HT1080 (cell line): ENCODE data around the gene UBAP1. TPM values are rescaled to one million over a fixed set of nuclear protein-coding genes. Genes with fewer than 3 reads are reported as not detected.
"Not testable (repeated sequence)": the region's sequence is repeated elsewhere in the genome, so short reads cannot be mapped to it uniquely, and the experiment has no call there.

Experiments
- DNase-seq: peaks from one replicate; pipeline ENCODE4 v3.0.0-alpha.2; 2015; ENCODE audit warnings: low read depth
- total RNA-seq: library from RNA; depleted of rRNA; stranded (reverse); fragments of >200 nt; shearing (Covaris generic); gene quantifications from 2 replicates; pipeline ENCODE4 v1.2.3, GENCODE V29; 2014

Gene UBAP1
- total RNA-seq, 1 experiment from 2014 or later: 28.5 TPM

DNA sequence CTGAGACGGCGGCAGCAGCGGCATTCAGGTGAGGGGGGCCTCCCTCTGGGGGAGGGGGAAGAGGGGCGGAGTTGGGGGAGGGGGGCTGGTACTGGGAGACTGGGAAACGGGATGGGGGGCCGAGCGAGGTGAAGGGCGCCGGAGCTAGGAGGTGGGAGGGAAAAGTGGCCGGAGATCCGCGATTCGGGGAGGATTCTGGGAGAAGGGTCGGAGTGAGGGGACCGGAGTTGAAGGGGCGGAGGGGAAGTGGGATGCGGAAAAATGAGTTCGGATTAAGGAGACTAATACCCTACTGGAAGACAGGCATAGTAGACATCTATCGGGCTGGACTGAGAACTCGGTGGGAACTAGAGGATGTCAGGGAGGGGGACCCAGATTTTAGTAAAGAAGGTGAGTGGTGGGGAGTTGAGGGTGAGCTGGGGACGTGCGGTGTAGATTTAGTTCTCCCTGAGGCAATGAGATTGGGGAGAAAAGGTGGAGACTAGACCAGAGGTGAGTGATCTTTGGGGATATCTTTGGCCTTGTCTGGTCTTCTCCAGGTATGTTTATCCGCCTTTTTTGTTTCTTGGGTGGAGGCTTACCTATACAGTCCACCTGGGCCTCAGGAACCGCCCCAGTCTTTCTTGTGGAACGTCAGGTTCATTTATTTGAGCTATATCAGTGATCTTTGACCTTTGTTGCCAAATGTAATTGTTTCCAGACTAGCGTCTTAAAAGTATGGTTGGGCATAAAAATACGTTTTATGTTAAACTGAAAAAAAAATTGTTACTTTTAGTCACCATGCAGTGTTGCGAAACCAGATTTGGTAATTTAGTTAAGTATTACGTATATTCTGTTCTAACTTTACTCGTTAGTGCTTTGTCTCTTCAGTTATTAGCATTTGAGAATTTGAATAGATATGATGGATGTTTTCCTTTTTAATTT is 632 bp downstream of the UBAP1 start:
- no peak for DNase-seq

GRCh38 chr9:34185778-34186551 is 7.1 kb downstream of the UBAP1 start:
- peak; percentile 90 for DNase-seq

GRCh38 chr9:34187891-34188240 is 9.0 kb downstream of the UBAP1 start:
- DNase-seq: no peak

- no peak for DNase-seq
These were observed 12.4 kb downstream of the UBAP1 start for GRCh38 chr9:34190996-34191892.

DNA sequence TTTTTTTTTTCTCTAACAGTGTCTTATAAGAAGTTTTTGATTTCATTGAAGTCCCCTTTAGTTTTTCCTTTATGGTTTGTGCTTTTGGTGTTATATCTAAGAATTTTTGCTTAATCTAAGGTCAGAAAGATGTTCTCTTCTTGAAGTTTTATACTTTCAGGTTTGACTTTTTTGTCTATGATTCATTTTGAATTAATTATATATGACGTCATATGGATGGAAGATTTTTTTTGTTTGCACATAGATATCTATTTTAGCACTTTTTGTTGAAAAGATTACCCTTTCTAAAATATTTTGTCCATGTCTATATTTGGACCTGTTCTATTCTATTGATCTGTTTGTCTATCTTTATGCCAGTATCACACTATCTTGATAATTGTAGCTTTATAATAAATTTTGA is 16.3 kb downstream of the UBAP1 start:
- DNase-seq: no peak

DNA sequence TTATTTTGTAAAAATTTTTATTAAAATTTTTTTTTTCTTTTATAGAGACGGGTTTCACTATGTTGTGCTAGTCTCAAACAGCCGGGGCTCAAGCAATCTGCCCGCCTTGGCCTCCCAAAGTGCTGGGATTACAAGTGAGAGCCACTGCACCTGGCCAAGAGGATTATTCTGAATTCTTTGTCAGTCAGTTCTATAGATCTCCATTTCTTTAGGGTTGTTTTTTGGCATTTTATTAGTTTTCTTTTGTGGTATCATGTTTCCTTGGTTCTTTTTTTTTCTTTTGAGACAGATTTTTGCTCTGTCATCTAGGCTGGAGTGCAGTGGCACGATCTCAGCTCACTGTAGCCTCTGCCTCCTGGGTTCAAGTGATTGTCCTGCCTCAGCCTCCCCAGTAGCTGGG is 18.4 kb downstream of the UBAP1 start:
- not testable (repeated sequence) for DNase-seq

- no peak for DNase-seq
These were observed 19.2 kb downstream of the UBAP1 start for GRCh38 chr9:34197756-34198711.

DNA sequence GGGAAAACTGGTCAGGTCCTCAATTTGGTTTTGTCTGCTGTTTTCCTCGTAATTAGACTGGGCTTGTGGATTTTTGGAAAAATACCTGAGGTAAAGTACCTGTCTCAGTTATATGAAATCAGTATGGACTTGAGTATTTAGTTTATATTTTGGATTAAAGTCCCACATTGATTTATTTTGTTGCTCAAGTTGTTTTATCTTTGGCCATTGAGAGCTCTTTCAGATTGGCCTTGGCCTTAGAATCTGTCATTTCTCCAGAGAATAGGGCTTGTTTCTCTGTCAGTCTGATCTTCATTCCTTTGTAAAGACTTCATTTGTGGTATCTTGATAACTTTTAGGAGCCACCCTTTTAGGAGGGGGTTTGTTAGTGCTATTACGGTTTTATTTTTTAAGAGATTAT is 21.2 kb downstream of the UBAP1 start:
- no peak for DNase-seq

GRCh38 chr9:34203275-34203991 is 24.6 kb downstream of the UBAP1 start:
- no peak for DNase-seq

GRCh38 chr9:34203992-34204635 is 25.3 kb downstream of the UBAP1 start:
- no peak for DNase-seq

GRCh38 chr9:34205102-34205501 is 26.3 kb downstream of the UBAP1 start:
- DNase-seq: no peak

DNA sequence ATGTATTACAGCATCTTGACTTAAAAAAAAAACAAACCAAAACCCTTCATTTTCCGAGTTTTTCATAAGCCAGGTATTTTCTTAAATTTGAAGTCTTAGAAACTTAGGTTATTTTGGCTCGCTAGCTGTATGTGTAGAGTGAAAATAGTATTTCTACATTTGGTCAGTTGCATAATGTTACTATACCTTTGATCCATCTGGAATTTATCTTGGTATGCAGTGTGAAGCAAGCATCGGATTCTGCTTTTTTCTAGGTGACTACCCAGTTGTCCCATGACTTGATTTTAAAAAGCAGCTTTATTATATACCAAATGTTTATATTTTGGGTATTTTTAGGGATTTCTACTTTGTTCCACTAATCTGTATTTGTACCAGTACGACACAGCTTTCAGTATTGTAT is 27.7 kb downstream of the UBAP1 start:
- no peak for DNase-seq

- no peak for DNase-seq
These were observed 32.6 kb downstream of the UBAP1 start for GRCh38 chr9:34211395-34211794.

GRCh38 chr9:34214354-34215000 is 35.6 kb downstream of the UBAP1 start:
- not testable (repeated sequence) for DNase-seq

DNA sequence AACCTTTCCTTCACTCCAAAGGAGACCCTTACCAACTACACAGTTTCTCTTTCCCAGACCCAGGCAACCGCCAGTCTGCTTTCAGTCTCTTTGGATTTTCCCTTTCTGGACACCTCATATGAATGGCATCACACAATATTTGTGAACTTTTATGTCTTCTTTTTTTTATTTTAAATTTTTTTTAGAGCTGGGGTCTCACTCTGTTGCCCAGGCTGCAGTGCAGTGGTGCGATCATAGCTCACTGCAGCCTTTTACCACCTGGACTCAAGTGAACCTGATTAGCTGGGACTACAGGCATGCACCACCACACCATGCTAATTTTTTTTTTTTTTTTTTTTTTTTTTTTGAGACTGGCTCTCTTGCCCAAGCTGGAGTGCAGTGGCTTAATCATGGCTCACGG is 37.5 kb downstream of the UBAP1 start:
- no peak for DNase-seq

DNA sequence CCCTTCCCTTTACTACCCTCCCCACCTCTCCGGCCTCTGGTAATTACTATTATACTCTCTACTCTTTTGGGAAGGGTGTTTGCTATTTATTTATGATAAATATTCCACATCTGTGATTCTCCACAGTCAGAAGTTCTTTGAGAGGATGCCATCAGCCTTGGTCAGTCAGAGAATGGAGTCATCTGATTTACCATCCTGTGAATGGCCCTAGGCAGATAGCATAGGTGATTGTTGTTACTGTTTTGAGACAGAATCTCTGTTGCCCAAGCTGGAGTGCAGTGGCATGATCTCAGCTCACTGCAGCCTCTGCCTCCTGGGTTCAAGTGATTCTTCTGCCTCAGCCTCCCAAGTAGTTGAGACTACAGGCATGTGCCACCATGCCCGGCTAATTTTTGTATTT is 38.2 kb downstream of the UBAP1 start:
- DNase-seq: not testable (repeated sequence)

- DNase-seq: no peak
These were observed 39.6 kb downstream of the UBAP1 start for GRCh38 chr9:34218446-34218845.

- no peak for DNase-seq
These were observed 40.6 kb downstream of the UBAP1 start for GRCh38 chr9:34219421-34219820.

- DNase-seq: no peak
These were observed 41.4 kb downstream of the UBAP1 start for GRCh38 chr9:34220218-34220617.
